DND-41 (cell line): ENCODE data around the gene CYP2W1.

Experiments
- ATAC-seq: fragments of 200-7000 bp; cut with Tn5 transposase; 3 replicates; pipeline ENCODE4 v1.9.1; 2021; ENCODE audit warnings: low read depth; ENCODE audit not compliant: insufficient read depth
- DNase-seq: peaks from one replicate; pipeline ENCODE4 v3.0.0-alpha.2; 2020
- H2AFZ ChIP-seq: 2 replicates; pipeline ENCODE4 v1.6.0; 2012; ENCODE audit warnings: low read depth, low read length
- H3K27ac ChIP-seq: 2 replicates; pipeline ENCODE4 v1.5.1; 2012; ENCODE audit warnings: low read length, inconsistent platforms
- H3K27me3 ChIP-seq: fragments of 200-600 bp; sonication (generic); 2 replicates; pipeline ENCODE4 v1.6.0; 2012; ENCODE audit warnings: low read length, mild to moderate bottlenecking, inconsistent platforms; ENCODE audit not compliant: insufficient read depth, poor library complexity
- H3K36me3 ChIP-seq: 2 replicates; pipeline ENCODE4 v1.5.1; 2012; ENCODE audit warnings: low read length, inconsistent platforms; ENCODE audit not compliant: insufficient read depth
- H3K4me1 ChIP-seq: 2 replicates; pipeline ENCODE4 v1.5.1; 2012; ENCODE audit warnings: mild to moderate bottlenecking, low read length; ENCODE audit not compliant: insufficient read depth
- H3K4me2 ChIP-seq: 2 replicates; pipeline ENCODE4 v1.6.0; 2012; ENCODE audit warnings: mild to moderate bottlenecking, moderate library complexity, low read length, inconsistent platforms; ENCODE audit not compliant: insufficient read depth
- H3K4me3 ChIP-seq, 2 experiments: fragments of 200-600 bp in 1 of 2; shearing (Covaris generic) in 1 of 2; 2 replicates each; pipeline ENCODE4 v1.5.1; 2012 to 2016; ENCODE audit warnings: inconsistent platforms in 2 of 2, low read length in 2 of 2, mild to moderate bottlenecking in 2 of 2, low read depth in 1 of 2, moderate library complexity in 1 of 2
- H3K79me2 ChIP-seq: 2 replicates; pipeline ENCODE4 v1.6.0; 2012; ENCODE audit warnings: low read length, inconsistent platforms; ENCODE audit not compliant: insufficient read depth
- H3K9ac ChIP-seq: 2 replicates; pipeline ENCODE4 v1.6.0; 2012; ENCODE audit warnings: low read depth, mild to moderate bottlenecking, inconsistent platforms, low read length, moderate library complexity
- H3K9me3 ChIP-seq: 2 replicates; pipeline ENCODE4 v1.5.1; 2012; ENCODE audit warnings: low read length, moderate library complexity, mild to moderate bottlenecking, inconsistent platforms; ENCODE audit not compliant: insufficient read depth, severe bottlenecking
- H4K20me1 ChIP-seq: 2 replicates; pipeline ENCODE4 v1.6.0; 2012; ENCODE audit warnings: low read length; ENCODE audit not compliant: insufficient read depth
- EZH2 ChIP-seq: IDR thresholded peaks from 3 replicates; pipeline ENCODE4 v1.6.1; 2012; ENCODE audit warnings: borderline replicate concordance, low read depth, mild to moderate bottlenecking, moderate library complexity, low read length, inconsistent platforms; ENCODE audit not compliant: severe bottlenecking
- TF ChIP-seq, protein P1 (sequence below): IDR thresholded peaks from 2 replicates; pipeline ENCODE4 v1.5.1; 2012; ENCODE audit warnings: borderline replicate concordance, low read length, moderate library complexity, mild to moderate bottlenecking; ENCODE audit not compliant: poor library complexity, severe bottlenecking; ENCODE audit errors: extremely low read depth

Gene CYP2W1

GRCh38 chr7:972110-972509 is 10.9 kb upstream of the CYP2W1 start:
- H3K36me3 ChIP-seq: peaks cover 59% of the 10 kb centered on the region

GRCh38 chr7:972676-973309 is 10.2 kb upstream of the CYP2W1 start:
- Histone ChIP-seq H3K4me2 (peak overlapping the region; percentile 81), H3K36me3 (peaks cover 53% of the 10 kb centered on the region)
- DNase-seq: no peak

More at GRCh38 chr7:972110-972509, 10.9 kb upstream of the CYP2W1 start:
- TF ChIP-seq, protein P1, sequence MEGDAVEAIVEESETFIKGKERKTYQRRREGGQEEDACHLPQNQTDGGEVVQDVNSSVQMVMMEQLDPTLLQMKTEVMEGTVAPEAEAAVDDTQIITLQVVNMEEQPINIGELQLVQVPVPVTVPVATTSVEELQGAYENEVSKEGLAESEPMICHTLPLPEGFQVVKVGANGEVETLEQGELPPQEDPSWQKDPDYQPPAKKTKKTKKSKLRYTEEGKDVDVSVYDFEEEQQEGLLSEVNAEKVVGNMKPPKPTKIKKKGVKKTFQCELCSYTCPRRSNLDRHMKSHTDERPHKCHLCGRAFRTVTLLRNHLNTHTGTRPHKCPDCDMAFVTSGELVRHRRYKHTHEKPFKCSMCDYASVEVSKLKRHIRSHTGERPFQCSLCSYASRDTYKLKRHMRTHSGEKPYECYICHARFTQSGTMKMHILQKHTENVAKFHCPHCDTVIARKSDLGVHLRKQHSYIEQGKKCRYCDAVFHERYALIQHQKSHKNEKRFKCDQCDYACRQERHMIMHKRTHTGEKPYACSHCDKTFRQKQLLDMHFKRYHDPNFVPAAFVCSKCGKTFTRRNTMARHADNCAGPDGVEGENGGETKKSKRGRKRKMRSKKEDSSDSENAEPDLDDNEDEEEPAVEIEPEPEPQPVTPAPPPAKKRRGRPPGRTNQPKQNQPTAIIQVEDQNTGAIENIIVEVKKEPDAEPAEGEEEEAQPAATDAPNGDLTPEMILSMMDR: no peak
- peaks cover 32% of the 10 kb centered on the region for H3K4me1 ChIP-seq
- DNase-seq: no peak
- H3K27ac ChIP-seq: no peak overlapping the region
- no peak overlapping the region; the same call in 1 of the 2 replicates for H3K4me2 ChIP-seq
- no peaks in the 10 kb centered on the region for H3K9me3 ChIP-seq
- no peak for ATAC-seq
- H3K79me2 ChIP-seq: peaks cover 62% of the 10 kb centered on the region
- H3K9ac ChIP-seq: no peak overlapping the region
- no peaks in the 10 kb centered on the region for H3K27me3 ChIP-seq
- peaks cover 69% of the 10 kb centered on the region for H4K20me1 ChIP-seq
- no peak overlapping the region for H3K4me3 ChIP-seq
- H2AFZ ChIP-seq: no peak overlapping the region

GRCh38 chr7:973312-973711 is 9.7 kb upstream of the CYP2W1 start:
- Histone ChIP-seq H3K36me3 (peaks cover 47% of the 10 kb centered on the region), H2AFZ (no peak overlapping the region), H3K9ac (peak overlapping the region; percentile 93; the same call in 1 of the 2 replicates), H3K9me3 (no peaks in the 10 kb centered on the region), H4K20me1 (peaks cover 58% of the 10 kb centered on the region), H3K4me3 (peak overlapping the region in 1 of 2 experiments; percentile 20; a peak in 1 of 4 replicates), H3K79me2 (peaks cover 61% of the 10 kb centered on the region), H3K4me2 (peak overlapping the region; percentile 81), H3K27ac (no peak overlapping the region; the same call in 1 of the 2 replicates), H3K27me3 (no peaks in the 10 kb centered on the region), H3K4me1 (peaks cover 32% of the 10 kb centered on the region)
- no peak for ATAC-seq
- no peak for DNase-seq
- TF ChIP-seq EZH2: no peak
- TF ChIP-seq, protein P1: no peak

More at GRCh38 chr7:972676-973309, 10.2 kb upstream of the CYP2W1 start:
- H3K79me2 ChIP-seq: peaks cover 62% of the 10 kb centered on the region
- no peak for ATAC-seq
- H4K20me1 ChIP-seq: peaks cover 63% of the 10 kb centered on the region
- 0 out of 4 replicates have a peak overlapping the region, but pooled peaks of 1 of the 2 experiments have one; percentile 20 for H3K4me3 ChIP-seq
- H3K9me3 ChIP-seq: no peaks in the 10 kb centered on the region
- H3K4me1 ChIP-seq: peaks cover 32% of the 10 kb centered on the region
- H3K9ac ChIP-seq: peak overlapping the region; percentile 93; the same call in 1 of the 2 replicates
- H3K27ac ChIP-seq: no peak overlapping the region
- no peaks in the 10 kb centered on the region for H3K27me3 ChIP-seq
- TF ChIP-seq EZH2: no peak
- TF ChIP-seq, protein P1: no peak
- no peak overlapping the region for H2AFZ ChIP-seq
